Measurements from ENCODE around the gene CCDC154.

- TF ChIP-seq CTCF (IDR thresholded peaks at IDR 0.05) (no peak), POLR2A (IDR thresholded peaks at IDR 0.05) (no peak)
Observed at GRCh38 chr16:1464196-1464893, 20.0 kb upstream of the CCDC154 start.

Data from uterus (tissue), 2 donors.